Epithelial cell of proximal tubule (primary cell): Measurements from ENCODE around the gene XDH. TPM values are rescaled to one million over a fixed set of nuclear protein-coding genes. Genes with fewer than 3 reads are reported as not detected.

ENCODE experiments used
- DNase-seq: peaks from one replicate; pipeline ENCODE4 v3.0.0-alpha.2; 2011; ENCODE audit warnings: low read depth
- H3K4me3 ChIP-seq: 2 replicates; pipeline ENCODE4 v1.5.1; 2011; ENCODE audit warnings: low read depth, mild to moderate bottlenecking, low read length
- CTCF ChIP-seq: conservative IDR thresholded peaks from 2 replicates; pipeline ENCODE4 v1.5.1; 2012; ENCODE audit warnings: low read depth, mild to moderate bottlenecking, low read length
- total RNA-seq: library from RNA; depleted of rRNA; stranded (reverse); fragments of >200 nt; gene quantifications from 2 replicates; pipeline ENCODE4 v1.2.3, GENCODE V29; 2015

The XDH gene
- total RNA-seq, 1 donor from 2014 or later, result 2.2 TPM

DNA sequence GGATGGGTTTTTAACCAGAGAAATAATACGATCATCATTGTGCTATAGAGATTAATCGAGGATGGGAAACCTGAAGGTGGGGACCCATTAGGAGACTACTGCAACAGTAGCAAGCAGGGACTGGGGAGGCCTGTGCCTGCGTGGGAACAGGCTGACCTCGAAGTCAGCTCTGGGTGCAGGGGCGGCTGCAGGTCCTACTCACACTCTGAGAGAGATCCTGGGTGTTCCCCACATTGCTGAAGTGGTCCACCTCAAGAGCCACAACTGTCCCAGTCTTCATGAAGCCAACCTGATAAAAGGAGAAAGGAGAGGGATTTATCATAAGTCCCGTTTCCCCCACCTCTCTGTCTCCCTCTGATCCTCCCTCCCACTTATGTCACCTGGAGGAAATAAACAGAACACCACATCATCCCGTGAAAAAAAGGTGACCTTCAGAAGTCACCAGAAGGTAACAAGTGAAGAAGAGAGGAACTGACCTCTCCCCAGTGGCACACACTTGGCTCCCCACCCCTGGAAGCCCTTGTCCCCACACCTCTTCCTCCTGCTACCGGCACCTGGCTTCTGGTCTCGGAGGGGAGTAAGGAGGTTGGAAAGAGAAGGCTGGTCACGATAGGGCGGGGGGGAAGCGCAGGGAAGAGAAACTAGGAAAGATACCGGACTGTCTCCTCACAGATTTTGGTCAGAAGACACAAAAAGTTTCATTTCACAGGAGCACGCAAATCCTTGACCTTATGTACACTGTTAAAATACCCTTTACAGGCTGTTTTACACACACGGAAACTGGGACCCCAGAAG lies 50.4 kb downstream of the XDH start:
- no peak overlapping the region for H3K4me3 ChIP-seq
- no peak for DNase-seq
- no peak for TF ChIP-seq CTCF

GRCh38 chr2:31362581-31362980 lies 52.0 kb downstream of the XDH start:
- DNase-seq, result no peak
- TF ChIP-seq CTCF, result no peak
- H3K4me3 ChIP-seq, result no peak overlapping the region

DNA sequence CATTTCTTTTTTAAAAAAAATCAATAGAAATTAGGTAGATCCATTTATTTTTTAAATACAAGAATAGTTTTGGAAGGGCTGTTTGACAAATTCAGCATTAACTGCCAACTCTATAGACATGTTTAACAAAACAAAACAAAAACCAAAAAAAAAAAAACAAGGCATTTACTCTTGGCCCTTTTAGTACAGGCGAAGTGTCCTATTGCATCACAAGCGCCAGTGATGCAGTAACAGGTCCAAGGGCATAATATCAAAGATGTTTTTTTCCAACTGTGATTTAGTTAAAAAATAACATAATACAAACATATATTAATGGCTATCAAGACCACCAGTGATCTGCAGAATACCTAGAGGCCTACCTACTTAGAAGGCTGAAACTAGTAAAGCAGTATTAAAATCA lies 55.3 kb downstream of the XDH start:
- no peak for DNase-seq
- H3K4me3 ChIP-seq, result no peak overlapping the region
- no peak for TF ChIP-seq CTCF

DNA sequence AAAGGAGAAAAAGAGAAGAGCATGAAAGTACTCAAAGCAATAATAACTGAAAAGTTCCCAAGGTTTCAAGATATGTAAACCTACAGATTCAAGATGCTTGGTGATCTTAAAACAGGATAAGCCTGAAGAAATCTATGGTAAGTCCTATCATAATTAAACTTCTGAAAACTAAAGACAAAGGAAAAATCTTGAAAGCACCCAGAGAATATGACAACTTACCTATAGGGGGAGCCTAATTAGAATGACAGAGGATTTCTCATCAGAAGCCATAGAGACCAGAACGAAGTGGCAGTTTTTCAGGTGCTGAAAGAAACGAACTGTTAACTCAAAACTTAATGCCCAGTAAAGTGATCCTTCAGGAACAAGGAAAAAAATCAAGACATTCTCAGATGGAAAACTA lies 59.7 kb downstream of the XDH start:
- H3K4me3 ChIP-seq, result no peak overlapping the region
- no peak for DNase-seq
- TF ChIP-seq CTCF, result peak; percentile 55

GRCh38 chr2:31353179-31353578 lies 61.4 kb downstream of the XDH start:
- H3K4me3 ChIP-seq, result no peak overlapping the region
- no peak for DNase-seq
- TF ChIP-seq CTCF, result no peak

GRCh38 chr2:31349684-31350083 lies 64.9 kb downstream of the XDH start:
- no peak for TF ChIP-seq CTCF
- no peak overlapping the region for H3K4me3 ChIP-seq
- no peak for DNase-seq

DNA sequence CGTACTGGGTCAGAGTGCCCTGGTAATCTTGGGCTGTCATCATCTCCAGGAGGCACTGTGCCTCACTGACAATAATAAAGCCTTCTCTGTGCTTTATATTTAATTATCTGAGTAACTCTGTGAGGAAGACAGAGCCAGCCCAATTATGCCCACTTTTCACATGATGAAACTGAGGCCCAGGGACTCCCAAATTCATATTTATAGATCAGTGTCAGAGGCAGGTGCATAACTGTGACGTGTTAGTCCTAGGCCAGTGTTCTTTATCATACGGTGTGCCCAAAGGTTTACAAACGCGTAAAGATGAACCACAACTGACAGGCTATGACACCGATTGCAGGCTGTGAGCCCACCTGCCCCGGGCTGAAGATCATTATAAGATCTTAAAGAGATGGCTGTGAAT lies 65.4 kb downstream of the XDH start:
- H3K4me3 ChIP-seq, result no peak overlapping the region
- DNase-seq, result no peak
- no peak for TF ChIP-seq CTCF
